ENCODE measurements around the gene LTA.
"Not testable (repeated sequence)": the region's sequence is repeated elsewhere in the genome, so short reads cannot be mapped to it uniquely, and the experiment has no call there.

LTA gene

DNA sequence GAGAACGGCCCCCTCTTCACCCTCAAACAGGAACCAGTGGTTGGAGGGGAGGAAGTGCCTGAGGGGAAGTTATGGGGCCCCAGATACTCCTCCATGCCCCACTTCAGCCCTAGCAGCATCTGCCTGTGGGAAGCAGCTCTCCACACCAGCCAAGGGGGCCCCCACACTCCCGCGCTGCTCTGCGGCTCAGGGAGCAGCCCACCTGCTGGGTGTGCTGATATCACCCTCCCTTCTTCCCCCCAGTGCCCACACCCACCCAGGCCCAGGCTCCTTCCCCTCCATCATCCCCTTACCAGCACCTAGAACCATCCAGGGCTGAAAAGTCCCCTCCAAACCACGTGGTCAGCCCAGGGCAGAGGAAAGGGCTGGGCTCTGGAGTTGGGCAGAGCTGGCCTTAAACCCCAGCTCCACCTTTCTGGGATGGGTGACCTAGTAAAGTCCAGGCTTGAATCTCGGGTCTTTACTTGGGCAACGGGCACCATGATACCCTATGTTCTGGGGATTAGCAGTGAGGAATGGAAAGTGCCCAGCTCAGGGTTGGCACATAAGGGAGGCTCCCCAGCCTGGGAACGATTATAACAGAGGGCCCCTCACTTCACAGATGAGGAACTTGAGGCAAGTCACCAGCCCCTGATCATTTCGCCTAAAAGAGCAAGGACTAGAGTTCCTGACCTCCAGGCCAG lies 14.7 kb downstream of the LTA start:
- DNase-seq (ENCODE audit: low spot score), result no peak
- FAIRE-seq, result no peak

GRCh38 chr6:31587791-31588777 lies 16.0 kb downstream of the LTA start:
- FAIRE-seq (no peak), DNase-seq (ENCODE audit: low spot score) (no peak)

DNA sequence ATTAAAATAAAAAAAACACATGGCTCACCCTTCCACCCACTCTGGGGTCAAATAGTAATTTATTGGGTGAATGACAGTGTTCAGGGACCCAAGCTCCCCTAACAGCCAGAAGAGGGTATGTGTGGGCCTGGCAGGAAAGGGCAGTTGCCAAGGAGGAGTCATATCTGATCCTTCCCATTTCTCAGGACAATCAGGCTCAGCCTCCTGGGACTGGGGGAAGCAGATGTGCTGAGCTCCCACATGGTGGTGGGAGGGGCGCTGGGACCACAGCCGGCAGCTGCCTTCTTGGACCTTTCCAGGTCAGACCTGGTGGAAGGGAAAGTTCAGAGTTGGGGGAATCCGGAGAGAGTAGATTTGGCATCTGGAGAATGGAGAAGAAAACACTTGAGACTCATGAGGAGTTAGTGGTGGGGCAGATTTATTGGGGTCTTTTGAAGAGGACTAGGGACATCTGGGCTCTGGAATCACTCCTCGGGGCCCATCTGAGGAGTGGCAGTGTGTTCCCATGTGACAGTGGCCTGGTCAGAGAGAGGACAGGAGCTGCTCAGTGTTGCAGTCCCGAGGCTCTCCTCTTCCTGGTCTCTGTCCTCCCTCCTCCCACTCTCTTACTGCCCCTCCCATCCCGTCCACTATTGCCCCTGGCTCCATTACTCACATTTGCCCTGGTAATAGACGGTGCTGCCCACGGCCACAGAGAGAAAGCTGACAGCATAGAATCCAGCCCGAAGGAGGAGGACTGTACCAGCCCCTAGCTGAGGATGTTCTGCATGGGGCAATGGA lies 17.0 kb downstream of the LTA start:
- DNase-seq (ENCODE audit: low spot score), result no peak
- no peak for FAIRE-seq

- not testable (repeated sequence) for DNase-seq (ENCODE audit: low spot score); FAIRE-seq
These were observed 18.6 kb downstream of the LTA start for GRCh38 chr6:31590691-31591090.

DNA sequence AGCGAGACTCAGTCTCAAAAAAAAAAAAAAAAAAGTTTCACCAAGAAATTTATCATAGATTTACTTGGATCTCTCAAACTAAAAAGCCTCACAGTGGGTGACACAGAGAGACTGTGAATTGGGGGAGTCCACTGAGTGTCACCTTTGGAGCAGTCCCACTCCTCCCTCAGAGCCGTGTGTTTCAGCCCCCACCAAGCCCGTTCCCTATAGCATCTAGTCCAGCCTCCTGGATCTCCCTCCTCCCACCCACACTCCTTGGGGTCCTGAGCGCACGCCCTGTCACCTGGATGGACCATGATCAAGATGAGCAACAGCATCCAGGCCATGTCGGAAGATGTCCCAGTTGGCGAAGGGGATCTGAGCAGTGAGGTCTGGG lies 20.3 kb downstream of the LTA start:
- FAIRE-seq, result no peak
- no peak for DNase-seq (ENCODE audit: low spot score)

DNA sequence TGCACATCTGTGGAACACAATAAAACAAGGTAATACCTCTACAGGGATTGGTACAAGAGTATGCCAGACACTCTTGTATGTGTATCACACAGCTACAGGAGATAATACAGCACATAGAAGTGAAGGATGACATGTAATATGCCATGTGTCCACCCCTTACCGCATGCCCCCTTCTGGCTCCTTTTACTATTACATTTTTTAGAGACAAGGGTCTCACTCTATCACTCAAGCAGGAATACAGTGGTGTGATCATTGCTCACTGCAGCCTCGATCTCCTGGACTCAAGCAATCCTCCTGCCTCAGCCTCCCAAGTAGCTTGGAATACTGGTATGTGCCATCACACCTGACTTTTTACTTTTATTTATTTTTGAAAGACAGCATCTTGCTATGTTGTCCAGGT lies 24.9 kb downstream of the LTA start:
- no peak for FAIRE-seq
- no peak for DNase-seq (ENCODE audit: low spot score)

DNA sequence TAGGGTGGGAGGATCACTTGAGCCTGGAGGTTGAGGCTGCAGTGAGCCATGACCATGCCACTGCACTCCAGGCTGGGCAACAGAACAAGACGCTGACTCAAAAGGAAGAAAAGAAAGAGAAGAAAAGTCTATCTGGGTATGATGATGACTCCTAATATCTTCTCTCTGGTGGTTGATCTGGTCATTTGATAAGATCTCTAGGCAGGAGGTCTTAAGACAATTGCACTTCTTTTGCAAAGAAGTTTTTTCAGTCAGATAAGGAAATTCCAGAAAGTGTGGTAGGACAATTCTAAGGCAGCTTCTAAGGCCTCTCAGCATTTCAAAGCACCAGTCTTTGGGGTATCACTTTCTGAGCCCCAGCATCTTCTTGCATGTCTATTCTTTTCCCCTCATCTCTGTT lies 35.2 kb downstream of the LTA start:
- no peak for DNase-seq (ENCODE audit: low spot score)
- no peak for FAIRE-seq

- DNase-seq (ENCODE audit: low spot score) (no peak), FAIRE-seq (no peak)
These were observed 37.7 kb downstream of the LTA start for GRCh38 chr6:31609519-31610406.

GRCh38 chr6:31610968-31611367 lies 38.9 kb downstream of the LTA start:
- DNase-seq (ENCODE audit: low spot score) (no peak), FAIRE-seq (no peak)

DNA sequence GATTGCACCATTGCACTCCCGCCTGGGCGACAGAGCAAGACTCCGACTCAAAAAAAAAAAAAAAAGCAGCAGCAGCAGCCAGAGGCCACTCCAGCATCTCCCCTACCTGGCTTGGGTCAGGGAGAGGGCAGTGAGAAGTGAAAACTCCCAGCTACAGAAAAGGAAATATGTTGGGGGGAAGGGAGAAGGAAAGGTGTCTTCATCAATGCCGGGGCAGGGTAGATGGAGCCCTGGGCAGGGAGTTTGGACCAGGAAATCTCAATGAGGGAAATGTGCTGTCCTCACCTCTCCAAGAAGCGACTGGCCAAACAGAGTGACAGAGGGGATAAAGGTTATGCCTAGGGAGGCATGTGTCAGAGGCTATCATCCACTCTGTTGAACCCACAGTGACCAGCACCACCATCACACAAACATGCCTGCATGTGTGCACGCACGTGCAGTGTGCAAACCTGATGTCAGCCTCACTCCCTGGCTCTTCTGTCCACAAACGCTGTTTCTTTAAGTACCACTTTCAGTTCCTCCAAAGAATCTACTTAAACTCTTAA lies 42.1 kb downstream of the LTA start:
- DNase-seq (ENCODE audit: low spot score), result no peak
- FAIRE-seq, result no peak

GRCh38 chr6:31614684-31615578 lies 42.8 kb downstream of the LTA start, which contains the start of gene AIF1:
Gene AIF1 (plus strand): TSS chr6:31615234. CDS start chr6:31615330, 96 bp downstream.
- FAIRE-seq, result no peak
- DNase-seq (ENCODE audit: low spot score), result no peak

DNA sequence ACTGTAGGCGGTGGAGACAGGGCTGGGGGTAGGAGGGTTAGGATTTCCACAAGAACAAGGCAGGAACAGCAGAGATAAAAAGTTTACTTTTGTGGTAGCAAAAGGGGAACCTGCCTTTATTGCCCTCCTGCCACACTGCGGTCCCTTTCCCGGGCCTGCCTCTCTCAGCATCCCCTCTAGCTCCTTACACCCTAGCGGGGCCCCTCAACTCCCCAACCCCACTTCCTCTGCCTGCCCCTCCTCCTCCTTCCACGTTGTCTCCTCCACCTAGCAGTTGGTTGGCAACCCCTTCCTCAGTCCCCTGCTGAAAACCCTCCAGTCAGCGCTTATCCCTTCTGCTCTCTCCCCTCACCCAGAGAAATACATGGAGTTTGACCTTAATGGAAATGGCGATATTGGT lies 43.7 kb downstream of the LTA start:
- FAIRE-seq, result no peak
- no peak for DNase-seq (ENCODE audit: low spot score)

DNA sequence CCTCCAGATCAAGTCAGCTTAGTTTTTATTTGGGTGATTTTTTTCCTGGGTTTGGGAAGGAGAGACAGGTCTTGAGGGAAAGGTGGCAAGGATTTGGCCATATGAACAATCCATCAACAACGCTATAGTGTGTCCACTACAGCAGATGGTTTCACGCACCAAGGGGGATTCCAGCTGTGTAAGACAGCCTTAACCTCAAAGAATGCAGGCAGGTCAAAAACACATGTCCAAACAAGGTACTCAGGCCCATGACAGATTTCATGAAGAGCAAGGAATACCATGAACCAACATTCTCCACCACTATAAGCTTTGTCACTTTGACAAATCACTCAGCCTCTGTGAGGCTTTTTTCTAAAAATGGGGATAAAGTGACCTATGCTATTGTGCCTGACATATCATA lies 44.9 kb downstream of the LTA start:
- FAIRE-seq, result no peak
- DNase-seq (ENCODE audit: low spot score), result no peak

- DNase-seq (ENCODE audit: low spot score) (peak; percentile 96), FAIRE-seq (peak; percentile 13)
These were observed 47.9 kb downstream of the LTA start for GRCh38 chr6:31619805-31620585.

DNA sequence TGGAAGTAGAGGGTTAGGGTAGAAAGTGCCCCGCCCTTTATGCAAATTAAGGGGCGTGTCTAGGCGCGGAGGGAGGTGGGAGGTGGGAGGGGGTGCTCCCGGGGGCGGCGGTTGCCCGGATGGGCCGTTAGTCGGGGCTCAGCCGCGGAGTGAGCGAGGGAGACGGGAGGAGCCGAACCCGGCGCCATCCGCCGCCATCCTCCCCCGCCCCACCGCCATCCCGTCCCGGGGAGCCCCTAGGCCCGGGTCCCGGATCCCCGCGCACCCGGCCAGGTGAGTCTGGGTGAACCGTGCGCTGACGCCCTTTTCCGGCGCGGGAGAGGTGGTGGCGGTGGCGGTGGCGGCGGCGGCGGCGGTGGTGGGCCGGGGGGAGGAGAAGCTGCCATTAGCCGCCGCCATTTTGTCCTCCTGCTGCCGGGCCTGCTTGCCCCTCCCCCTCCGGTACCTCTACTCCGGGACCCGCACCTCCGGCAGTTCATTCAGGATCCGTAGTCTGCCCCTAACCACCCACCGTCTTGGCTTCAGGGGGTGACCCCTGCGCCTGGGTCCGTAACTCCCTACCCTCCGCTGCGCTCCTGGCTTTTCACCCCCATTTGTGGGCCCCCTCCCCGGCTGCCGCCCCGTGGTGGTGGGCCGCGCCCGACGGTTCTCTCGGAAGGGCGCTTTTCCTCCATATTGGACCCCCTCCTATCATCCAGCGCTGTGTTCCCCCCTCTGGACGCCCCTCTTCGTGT lies 48.7 kb downstream of the LTA start, which contains the start of gene PRRC2A:
PRRC2A (plus strand) TSS at position 130 of the 734 bp plus-strand sequence. CDS start 2,075 bp downstream, outside the sequence.
- no peak for FAIRE-seq
- peak; percentile 98 for DNase-seq (ENCODE audit: low spot score)

GRCh38 chr6:31621320-31621939 lies 49.3 kb downstream of the LTA start:
- FAIRE-seq (no peak), DNase-seq (ENCODE audit: low spot score) (no peak)

GRCh38 chr6:31621991-31622390 lies 49.9 kb downstream of the LTA start:
- FAIRE-seq (no peak), DNase-seq (ENCODE audit: low spot score) (no peak)
